ENCODE results near the gene LCN6.

The LCN6 gene

GRCh38 chr9:136694163-136694871, 54.0 kb downstream of the LCN6 start:
- in situ Hi-C loops (cut with MboI; ENCODE audit: low sequenced_read_pairs), result no loop called here

All from hTERT RPE-1 (cell line).